Measurements from ENCODE around the gene TMEFF2. TPM values are rescaled to one million over a fixed set of nuclear protein-coding genes. Genes with fewer than 3 reads are reported as not detected.
A peak's percentile ranks its signal among the peaks of the same experiment; 100 is the strongest.

TMEFF2 gene
- total and polyA plus RNA-seq, 2 experiments from 2014 or later, result 0.15 to 1.3 TPM

GRCh38 chr2:191995285-191995684 lies 199.4 kb downstream of the TMEFF2 start:
- TF ChIP-seq CTCF (IDR thresholded peaks at IDR 0.05; ENCODE audit: low read depth, low read length), result no peak
- Histone ChIP-seq H3K4me1 (ENCODE audit: low read depth) (no peaks in the 10 kb centered on the region), H3K27ac (no peak overlapping the region), H3K36me3 (no peaks in the 10 kb centered on the region), H3K27me3 (no peaks in the 10 kb centered on the region), H3K4me3 (no peak overlapping the region), H3K9me3 (ENCODE audit: low read depth) (no peaks in the 10 kb centered on the region)
- no peak for DNase-seq (ENCODE audit: low read depth in 1 of 2, low spot score in 1 of 2)

DNA sequence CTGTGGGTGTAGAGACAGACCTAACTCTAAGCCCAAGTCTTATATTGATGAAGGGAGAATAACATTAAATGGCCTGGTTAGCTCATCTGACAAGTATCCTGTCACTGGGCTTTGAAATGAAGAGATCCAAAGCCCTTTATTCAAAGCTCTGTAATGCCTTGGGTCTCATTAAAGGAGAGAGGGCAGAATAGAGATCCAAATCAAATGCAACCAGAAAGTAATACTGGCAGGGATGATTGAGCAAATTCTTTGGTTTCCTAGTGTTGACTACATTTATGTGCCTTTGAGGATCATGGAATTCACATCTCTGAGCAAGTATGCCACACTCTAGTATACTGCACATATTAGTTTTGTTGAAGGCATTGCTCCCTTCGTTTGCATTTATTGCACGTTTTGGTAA lies 200.0 kb downstream of the TMEFF2 start:
- no peak overlapping the region for H3K4me3 ChIP-seq
- H3K9me3 ChIP-seq (ENCODE audit: low read depth), result no peaks in the 10 kb centered on the region
- no peaks in the 10 kb centered on the region for H3K4me1 ChIP-seq (ENCODE audit: low read depth)
- no peak for DNase-seq (ENCODE audit: low read depth in 1 of 2, low spot score in 1 of 2)
- no peaks in the 10 kb centered on the region for H3K27me3 ChIP-seq
- no peak for TF ChIP-seq CTCF (IDR thresholded peaks at IDR 0.05; ENCODE audit: low read depth, low read length)
- H3K27ac ChIP-seq, result no peak overlapping the region
- no peaks in the 10 kb centered on the region for H3K36me3 ChIP-seq

DNA sequence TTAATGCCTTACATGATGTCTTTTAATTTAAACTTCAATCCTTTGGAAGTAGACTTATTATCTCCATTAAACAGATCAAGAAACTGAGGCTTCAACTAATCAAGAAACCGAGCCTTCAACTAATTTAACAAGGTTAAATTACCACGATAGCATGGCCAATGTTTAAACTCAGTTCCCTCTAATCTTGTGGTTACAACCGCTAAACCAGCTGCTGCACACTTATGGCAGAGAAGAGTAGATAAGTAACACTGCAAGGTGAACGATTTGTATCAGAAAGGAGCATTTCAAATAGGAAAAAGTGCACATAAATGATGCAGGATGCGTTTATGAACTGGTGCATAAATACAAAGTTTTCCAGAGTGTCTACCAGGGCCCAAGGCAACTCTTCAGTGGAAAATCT lies 203.3 kb downstream of the TMEFF2 start:
- no peaks in the 10 kb centered on the region for H3K27me3 ChIP-seq
- no peaks in the 10 kb centered on the region for H3K36me3 ChIP-seq
- H3K4me1 ChIP-seq (ENCODE audit: low read depth), result no peaks in the 10 kb centered on the region
- H3K27ac ChIP-seq, result no peak overlapping the region
- no peak for TF ChIP-seq CTCF (IDR thresholded peaks at IDR 0.05; ENCODE audit: low read depth, low read length)
- no peak overlapping the region for H3K4me3 ChIP-seq
- H3K9me3 ChIP-seq (ENCODE audit: low read depth), result no peaks in the 10 kb centered on the region
- DNase-seq (ENCODE audit: low read depth in 1 of 2, low spot score in 1 of 2), result no peak

GRCh38 chr2:191985740-191986139 lies 209.0 kb downstream of the TMEFF2 start:
- peak in 1 of 2 donors; percentile 14 for DNase-seq (ENCODE audit: low read depth in 1 of 2, low spot score in 1 of 2)
- no peaks in the 10 kb centered on the region for H3K36me3 ChIP-seq
- H3K4me3 ChIP-seq, result no peak overlapping the region
- no peaks in the 10 kb centered on the region for H3K9me3 ChIP-seq (ENCODE audit: low read depth)
- no peaks in the 10 kb centered on the region for H3K4me1 ChIP-seq (ENCODE audit: low read depth)
- no peak overlapping the region for H3K27ac ChIP-seq
- no peaks in the 10 kb centered on the region for H3K27me3 ChIP-seq
- no peak for TF ChIP-seq CTCF (IDR thresholded peaks at IDR 0.05; ENCODE audit: low read depth, low read length)

GRCh38 chr2:191983591-191983990 lies 211.1 kb downstream of the TMEFF2 start:
- TF ChIP-seq CTCF (IDR thresholded peaks at IDR 0.05; ENCODE audit: low read depth, low read length), result no peak
- Histone ChIP-seq H3K27ac (no peak overlapping the region), H3K4me3 (no peak overlapping the region), H3K27me3 (no peaks in the 10 kb centered on the region), H3K36me3 (no peaks in the 10 kb centered on the region), H3K9me3 (ENCODE audit: low read depth) (no peaks in the 10 kb centered on the region), H3K4me1 (ENCODE audit: low read depth) (no peaks in the 10 kb centered on the region)
- no peak for DNase-seq (ENCODE audit: low read depth in 1 of 2, low spot score in 1 of 2)

GRCh38 chr2:191983186-191983585 lies 211.5 kb downstream of the TMEFF2 start:
- Histone ChIP-seq H3K27ac (no peak overlapping the region), H3K4me3 (no peak overlapping the region), H3K27me3 (no peaks in the 10 kb centered on the region), H3K36me3 (no peaks in the 10 kb centered on the region), H3K4me1 (ENCODE audit: low read depth) (no peaks in the 10 kb centered on the region), H3K9me3 (ENCODE audit: low read depth) (no peaks in the 10 kb centered on the region)
- DNase-seq (ENCODE audit: low read depth in 1 of 2, low spot score in 1 of 2), result no peak
- TF ChIP-seq CTCF (IDR thresholded peaks at IDR 0.05; ENCODE audit: low read depth, low read length), result no peak

All from cardiac muscle cell (in vitro differentiated cells and primary cell).